Calu3 (cell line): ENCODE data around the gene NAV1. TPM values are rescaled to one million over a fixed set of nuclear protein-coding genes. Genes with fewer than 3 reads are reported as not detected.
"Not testable (repeated sequence)": the region's sequence is repeated elsewhere in the genome, so short reads cannot be mapped to it uniquely, and the experiment has no call there.

Experiments
- BruUV-seq: library from RNA; stranded (reverse); fragments of 400-500 nt; replicated peaks from 2 replicates; lab custom pipeline; 2021; lab: Mats Ljungman, UMichigan
- CTCF ChIA-PET: fragments of 300-600 bp; sonication (Branson Sonifier 250); formaldehyde crosslinking; loops from one replicate; lab custom pipeline; 2022; ENCODE audit warnings: antibody characterized with exemption; lab: Charles Lee
- DNase-seq: peaks from one replicate; pipeline ENCODE4 v3.0.0; 2022
- H3K27ac Mint-ChIP-seq: one replicate; pipeline ENCODE4 v1.8.0; 2022; ENCODE audit warnings: mixed read lengths; ENCODE audit not compliant: unreplicated experiment
- H3K27me3 Mint-ChIP-seq: one replicate; pipeline ENCODE4 v1.8.0; 2022; ENCODE audit warnings: mixed read lengths; ENCODE audit not compliant: unreplicated experiment
- H3K36me3 Mint-ChIP-seq: one replicate; pipeline ENCODE4 v1.8.0; 2022; ENCODE audit warnings: mild to moderate bottlenecking, moderate library complexity, mixed read lengths; ENCODE audit not compliant: insufficient read depth, unreplicated experiment
- H3K4me1 Mint-ChIP-seq: one replicate; pipeline ENCODE4 v1.8.0; 2022; ENCODE audit warnings: mild to moderate bottlenecking, low read depth, mixed read lengths; ENCODE audit not compliant: unreplicated experiment
- H3K4me3 Mint-ChIP-seq: one replicate; pipeline ENCODE4 v1.8.0; 2022; ENCODE audit warnings: mild to moderate bottlenecking, low read depth, moderate library complexity, mixed read lengths; ENCODE audit not compliant: unreplicated experiment
- H3K9me3 Mint-ChIP-seq: one replicate; pipeline ENCODE4 v1.8.0; 2022; ENCODE audit warnings: low read depth, mixed read lengths; ENCODE audit not compliant: unreplicated experiment
- CTCF ChIP-seq: fragments of 200-600 bp; IDR thresholded peaks from one replicate; pipeline ENCODE4 v1.8.0; 2022; ENCODE audit warnings: antibody characterized with exemption; ENCODE audit not compliant: unreplicated experiment
- intact Hi-C: fragments of 100-400 bp; cut with micrococcal nuclease; formaldehyde crosslinking; loops from one replicate; pipeline ENCODE4 v1.10.0; 2022; ENCODE audit not compliant: unreplicated experiment
- total RNA-seq: library from RNA; stranded (reverse); gene quantifications from 2 replicates; pipeline ENCODE4 v1.2.3, GENCODE V29; 2022

The NAV1 gene
- total RNA-seq, 1 experiment from 2014 or later, result 24.8 TPM

- Mint-ChIP-seq H3K27ac (no peak overlapping the region), H3K9me3 (no peaks in the 10 kb centered on the region), H3K36me3 (peaks cover 14% of the 10 kb centered on the region), H3K4me3 (no peak overlapping the region), H3K4me1 (no peaks in the 10 kb centered on the region), H3K27me3 (no peaks in the 10 kb centered on the region)
- no peak for DNase-seq
- BruUV-seq, result no TSS peak
- intact Hi-C loops, result no loop called here
- CTCF ChIA-PET, result interaction anchor here (0.5 to 1.2 kb wide), 4 partner anchors 9 to 53 kb away, joined by 3 to 5 read pairs (median 3); no protein-coding TSS in a partner anchor
- no peak for TF ChIP-seq CTCF
Measured at GRCh38 chr1:201491896-201492511, 46.9 kb upstream of the NAV1 start.

- CTCF ChIA-PET, result interaction anchor here (0.7 kb wide), 1 partner anchor 731 kb away, joined by 4 read pairs; no protein-coding TSS in a partner anchor
Measured at GRCh38 chr1:201493026-201493656, 45.8 kb upstream of the NAV1 start.

DNA sequence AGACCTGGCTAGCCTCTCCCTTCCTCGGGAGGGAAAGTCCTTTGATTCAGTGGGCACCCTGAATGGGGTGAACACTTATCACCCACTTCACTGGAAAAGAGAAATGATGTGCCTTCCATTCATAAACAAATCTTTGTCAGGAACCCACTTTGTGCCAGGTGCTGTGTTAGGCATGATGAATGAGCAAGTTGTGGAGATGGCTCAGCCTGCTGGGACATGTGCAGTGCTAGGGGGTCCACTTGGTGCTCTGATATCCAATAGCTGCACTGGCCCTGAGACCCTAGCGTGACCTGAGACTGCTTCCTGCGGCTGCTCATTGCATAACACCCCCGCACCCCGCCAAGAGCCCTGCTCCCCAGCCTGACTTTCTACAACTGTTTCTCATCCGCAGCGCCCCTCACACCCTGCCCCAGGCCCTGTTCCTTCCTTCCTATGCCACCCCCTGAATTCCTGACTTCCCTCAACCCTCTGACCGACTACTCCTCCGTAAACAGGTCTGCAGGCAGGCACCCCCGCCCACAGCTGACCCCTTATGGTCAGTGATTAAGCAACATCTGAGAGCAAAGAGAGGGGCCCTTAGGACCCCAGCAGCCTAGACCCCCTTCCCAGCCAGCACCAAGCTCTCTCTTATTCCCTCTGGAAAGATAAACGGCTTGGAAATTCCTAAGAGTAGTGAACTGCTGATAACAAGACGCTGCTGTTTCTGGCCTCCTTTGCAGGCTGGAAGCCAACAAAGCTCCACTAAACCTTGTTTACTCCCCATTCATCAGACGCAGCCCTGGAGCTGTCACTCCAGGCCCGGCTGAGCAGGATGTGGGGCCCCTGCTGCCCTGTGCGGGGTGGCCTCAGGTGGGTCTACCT is 44.9 kb upstream of the NAV1 start:
- intact Hi-C loops, result no loop called here
- CTCF ChIA-PET, result no interaction called here
- DNase-seq, result no peak

More at GRCh38 chr1:201493026-201493656, 45.8 kb upstream of the NAV1 start:
- H3K9me3 Mint-ChIP-seq, H3K4me1 Mint-ChIP-seq, H3K4me3 Mint-ChIP-seq, intact Hi-C loops, BruUV-seq, H3K27ac Mint-ChIP-seq, H3K27me3 Mint-ChIP-seq, DNase-seq: not testable (repeated sequence)
- H3K36me3 Mint-ChIP-seq, result peaks cover 14% of the 10 kb centered on the region

DNA sequence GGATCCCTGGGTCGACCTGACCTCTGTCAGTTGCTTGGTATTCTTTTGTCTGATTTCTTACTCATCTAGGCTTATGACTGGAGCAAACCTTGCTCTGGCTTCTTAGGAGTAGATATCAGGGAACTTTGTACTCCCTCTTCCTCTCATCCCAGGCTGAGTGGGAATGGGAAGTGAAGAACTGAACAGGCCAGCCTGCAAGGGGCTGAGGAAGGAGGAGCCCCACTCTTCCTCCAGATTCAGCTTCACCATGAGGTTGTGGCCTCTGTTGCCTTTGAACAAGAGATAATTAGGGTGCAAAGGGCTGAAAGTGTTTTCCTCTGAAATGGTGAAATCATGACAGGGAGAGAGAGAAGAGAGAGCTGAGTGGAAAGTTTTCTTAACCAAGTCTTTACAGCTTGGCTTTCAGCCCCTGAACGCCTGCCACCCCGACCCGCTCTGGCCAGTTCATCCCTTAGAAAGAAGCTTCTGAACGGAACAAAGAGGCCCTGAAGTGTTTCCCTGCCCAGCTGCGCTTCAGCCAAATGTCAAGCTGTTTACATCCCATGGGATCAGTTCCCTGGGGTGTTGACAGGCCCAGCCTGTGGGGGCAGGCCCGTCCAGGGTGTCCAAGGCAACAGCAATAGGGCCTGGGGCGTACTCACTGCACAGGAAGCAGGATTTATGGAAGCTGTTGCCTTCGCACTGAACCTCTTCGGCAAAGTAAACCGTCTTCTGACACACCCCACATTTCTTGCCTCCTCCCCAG is 43.2 kb upstream of the NAV1 start:
- no peak overlapping the region for H3K27ac Mint-ChIP-seq
- H3K27me3 Mint-ChIP-seq, result no peaks in the 10 kb centered on the region
- CTCF ChIA-PET, result interaction anchor here (0.6 to 0.9 kb wide), 4 partner anchors 14 to 128 kb away, joined by 3 to 4 read pairs (median 3); no protein-coding TSS in a partner anchor
- no TSS peak for BruUV-seq
- intact Hi-C loops, result no loop called here
- no peak for DNase-seq
- no peaks in the 10 kb centered on the region for H3K9me3 Mint-ChIP-seq
- H3K4me3 Mint-ChIP-seq, result no peak overlapping the region
- TF ChIP-seq CTCF, result no peak
- peaks cover 10% of the 10 kb centered on the region for H3K36me3 Mint-ChIP-seq
- no peaks in the 10 kb centered on the region for H3K4me1 Mint-ChIP-seq

More for the DNA sequence above, 44.9 kb upstream of the NAV1 start:
- Mint-ChIP-seq H3K4me1 (no peaks in the 10 kb centered on the region), H3K27me3 (no peaks in the 10 kb centered on the region), H3K4me3 (no peak overlapping the region), H3K27ac (no peak overlapping the region), H3K36me3 (peaks cover 10% of the 10 kb centered on the region), H3K9me3 (no peaks in the 10 kb centered on the region)
- no peak for TF ChIP-seq CTCF
- BruUV-seq, result no TSS peak
